HTR-8/SVneo (cell line): ENCODE data around the gene HERC3.
A peak's percentile ranks its signal among the peaks of the same experiment; 100 is the strongest.

ENCODE experiments used
- DNase-seq: peaks from one replicate; pipeline ENCODE4 v3.0.0; 2011; ENCODE audit warnings: low spot score, mixed read lengths; ENCODE audit not compliant: insufficient read length
- FAIRE-seq: peaks from 2 replicates; lab custom pipeline; 2011; peaks lifted over from hg19 to GRCh38; lab: Jason Lieb, UNC

The HERC3 gene

DNA sequence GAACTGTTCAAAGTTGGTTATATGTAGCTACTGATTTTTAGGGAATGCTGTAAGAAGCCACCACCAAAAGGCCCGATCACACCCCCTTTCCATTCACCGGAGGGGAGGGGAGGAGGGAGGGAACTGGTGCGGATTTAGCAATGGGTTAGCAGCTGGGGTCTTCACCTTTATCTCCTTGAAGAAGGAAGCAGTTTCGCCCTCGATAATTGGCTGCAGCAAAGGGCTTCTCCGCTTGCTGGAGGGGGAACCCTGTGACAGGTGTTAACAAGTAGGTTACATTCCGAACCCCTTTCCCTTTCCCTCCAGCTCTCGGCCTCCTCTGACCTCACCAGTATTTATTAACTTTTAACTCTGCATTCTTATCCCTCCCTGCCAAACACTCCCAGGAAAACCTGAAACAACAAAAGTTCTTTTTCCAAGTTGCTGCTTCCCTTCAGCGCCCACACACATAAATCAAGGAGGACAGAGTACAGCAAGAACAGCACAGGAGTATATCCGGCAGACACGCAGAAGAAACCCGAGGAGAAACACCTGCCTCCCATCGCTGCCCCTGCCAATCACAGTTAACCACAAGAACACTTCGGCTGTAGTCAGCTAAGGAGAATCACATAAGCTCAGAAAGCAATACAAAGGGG, 145.1 kb downstream of the HERC3 start:
- DNase-seq (peak; percentile 3), FAIRE-seq (no peak)

DNA sequence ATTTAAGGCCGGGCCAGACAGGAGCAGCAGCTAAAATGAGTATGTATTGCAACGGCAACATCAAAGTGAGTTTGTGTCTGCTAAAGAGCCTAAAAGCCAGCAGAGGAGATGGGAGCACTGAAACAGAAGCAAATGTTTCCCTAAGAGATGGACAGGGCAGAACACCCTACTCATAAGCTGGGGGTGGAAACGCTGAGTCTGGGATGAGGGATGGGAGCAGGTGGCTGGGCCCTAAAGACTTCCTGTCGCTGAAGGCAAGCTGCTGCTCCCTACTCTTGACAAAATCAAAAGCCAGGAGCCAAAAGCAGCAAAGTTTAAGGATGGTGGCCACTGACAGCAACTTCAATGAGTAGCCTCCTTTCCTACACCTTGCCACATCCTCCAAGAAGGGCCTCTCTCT, 145.9 kb downstream of the HERC3 start:
- no peak for DNase-seq
- FAIRE-seq: no peak

DNA sequence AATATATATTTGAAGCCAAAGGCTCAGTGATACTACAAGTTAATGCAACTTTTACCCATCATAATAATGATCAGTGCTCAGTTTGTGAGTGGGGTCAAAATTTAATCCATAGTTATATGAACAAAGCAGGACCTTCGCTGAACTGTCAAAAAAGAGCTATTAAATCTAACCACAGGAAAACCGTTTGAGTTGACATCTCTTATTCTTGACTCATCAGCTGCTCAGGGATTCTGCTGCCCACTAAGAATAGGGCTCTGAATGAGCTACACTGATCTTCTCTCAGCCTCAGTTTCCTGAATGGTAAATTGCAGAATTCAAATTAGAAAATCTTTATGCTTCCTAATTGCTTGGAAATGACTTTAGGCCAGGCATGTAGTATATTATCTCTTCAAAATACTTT, 150.3 kb downstream of the HERC3 start:
- FAIRE-seq (no peak), DNase-seq (no peak)

DNA sequence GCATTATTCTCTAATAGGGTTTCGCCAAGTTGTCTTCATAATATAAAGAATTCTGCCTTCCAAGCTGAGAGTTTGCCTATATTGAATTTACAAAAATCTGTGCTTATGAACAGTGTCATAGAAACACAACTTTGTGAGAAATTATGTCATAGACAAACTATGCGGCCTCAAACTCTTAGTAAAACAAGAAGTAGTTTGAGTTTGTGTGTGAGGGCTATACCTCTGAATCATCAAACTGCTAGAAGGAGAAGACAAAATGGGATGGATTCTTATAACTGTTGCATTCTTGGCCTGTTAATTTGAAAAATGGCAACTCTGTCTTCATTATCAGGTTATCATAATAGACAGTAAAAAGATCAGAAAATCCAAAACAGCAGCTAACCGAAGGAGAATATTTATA, 151.4 kb downstream of the HERC3 start:
- FAIRE-seq: no peak
- DNase-seq: no peak

DNA sequence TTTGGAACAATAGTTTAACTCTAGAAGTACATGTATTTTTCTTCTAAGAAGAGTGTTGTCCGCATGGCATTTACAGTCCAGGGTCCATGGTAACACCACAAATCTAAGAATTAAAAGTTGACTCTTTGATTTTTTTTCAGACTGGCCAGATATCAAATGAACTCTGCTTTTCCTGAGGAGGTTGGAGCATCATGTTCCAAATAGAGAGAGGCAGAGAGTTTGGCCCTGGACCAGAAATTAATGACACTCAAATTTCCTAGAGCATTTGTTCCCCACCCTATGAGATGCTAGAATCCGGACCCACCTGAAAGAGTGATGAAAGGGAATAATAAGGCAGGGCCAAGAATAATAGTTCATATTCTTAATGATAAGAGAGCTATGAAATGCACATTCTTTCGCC, 152.3 kb downstream of the HERC3 start:
- no peak for FAIRE-seq
- DNase-seq: no peak

DNA sequence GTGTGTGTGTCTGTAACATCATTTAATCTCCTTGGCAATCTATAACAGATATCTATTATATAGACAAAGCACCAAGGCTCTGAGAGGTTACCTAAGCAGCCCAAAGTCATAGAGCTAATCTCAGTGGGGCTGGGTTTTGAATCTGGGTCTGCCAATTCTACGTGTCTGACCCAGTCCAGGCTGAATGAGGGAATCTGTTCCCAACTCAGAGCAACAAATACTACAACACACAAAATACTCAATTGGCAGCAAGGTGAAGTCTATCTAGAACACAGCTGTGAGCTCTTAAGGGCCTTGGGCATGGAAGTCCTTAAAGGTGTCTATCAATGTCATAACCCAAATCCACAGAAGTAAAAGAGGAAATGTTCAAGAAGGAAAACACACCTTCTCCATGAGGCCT, 152.9 kb downstream of the HERC3 start:
- DNase-seq (no peak), FAIRE-seq (no peak)

DNA sequence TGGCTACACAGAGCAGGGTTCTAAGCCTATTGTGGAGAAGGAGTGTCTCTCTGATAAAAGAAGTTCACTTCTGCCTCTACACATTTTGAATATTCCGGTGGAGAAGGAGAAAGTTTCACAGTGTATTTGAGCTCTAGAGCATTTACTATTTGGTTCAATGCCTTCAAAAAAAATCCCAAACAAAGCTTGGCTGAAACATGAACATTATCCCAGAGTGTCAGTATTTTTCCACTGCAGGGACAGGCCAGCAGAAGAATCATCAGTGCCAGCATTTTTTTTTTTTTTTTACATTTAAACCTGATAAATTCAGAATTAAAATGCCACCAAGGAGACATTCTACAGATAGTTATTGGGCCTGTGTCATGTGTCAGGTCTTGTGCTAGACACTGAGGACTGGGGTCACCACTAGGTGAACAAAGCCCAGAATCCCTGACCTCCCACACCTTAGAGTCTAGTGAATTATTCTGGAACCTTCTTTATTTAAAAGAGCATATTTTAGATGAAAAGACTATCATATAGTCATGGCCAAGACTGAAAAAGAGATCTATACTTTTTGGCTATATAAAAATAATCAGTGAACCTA, 153.4 kb downstream of the HERC3 start:
- DNase-seq (no peak), FAIRE-seq (no peak)

DNA sequence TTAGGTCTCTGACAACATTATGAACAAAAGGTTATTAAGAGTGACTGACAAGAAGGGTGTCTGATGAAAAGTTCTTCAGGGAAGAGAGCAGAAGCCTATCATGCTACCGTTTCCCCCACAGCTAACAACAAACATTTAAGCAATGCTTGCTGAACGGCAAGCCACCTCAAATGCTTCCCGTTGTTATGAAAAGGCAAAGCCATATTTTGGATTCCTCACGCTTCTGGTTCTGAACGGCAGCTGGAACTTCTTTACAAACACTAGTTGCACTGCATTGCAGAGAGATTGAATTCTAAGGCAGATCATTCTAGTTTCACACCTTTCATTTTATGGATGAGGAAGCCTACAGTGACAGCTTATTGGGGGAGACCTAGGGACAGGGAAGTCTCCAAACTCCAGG, 153.9 kb downstream of the HERC3 start:
- no peak for FAIRE-seq
- no peak for DNase-seq

DNA sequence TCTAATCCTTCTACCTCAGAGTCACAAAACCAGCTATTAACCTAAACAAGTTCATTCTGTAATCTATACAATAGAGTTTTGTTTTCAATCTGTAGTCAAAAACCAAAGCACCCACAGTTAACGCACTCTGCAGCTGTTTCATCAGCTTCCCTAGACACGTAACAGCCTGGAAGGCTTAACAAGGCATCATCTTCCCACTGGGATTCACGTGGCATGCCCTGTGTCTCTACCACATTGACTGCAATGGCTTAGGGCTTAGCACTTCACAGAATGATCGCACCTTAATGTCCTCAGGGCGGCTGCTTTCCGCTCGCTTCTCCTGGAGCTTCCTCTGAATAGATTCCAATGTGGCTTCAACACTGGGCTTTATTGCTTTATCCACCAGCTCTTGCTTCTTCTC, 155.1 kb downstream of the HERC3 start:
- DNase-seq: no peak
- FAIRE-seq: no peak

DNA sequence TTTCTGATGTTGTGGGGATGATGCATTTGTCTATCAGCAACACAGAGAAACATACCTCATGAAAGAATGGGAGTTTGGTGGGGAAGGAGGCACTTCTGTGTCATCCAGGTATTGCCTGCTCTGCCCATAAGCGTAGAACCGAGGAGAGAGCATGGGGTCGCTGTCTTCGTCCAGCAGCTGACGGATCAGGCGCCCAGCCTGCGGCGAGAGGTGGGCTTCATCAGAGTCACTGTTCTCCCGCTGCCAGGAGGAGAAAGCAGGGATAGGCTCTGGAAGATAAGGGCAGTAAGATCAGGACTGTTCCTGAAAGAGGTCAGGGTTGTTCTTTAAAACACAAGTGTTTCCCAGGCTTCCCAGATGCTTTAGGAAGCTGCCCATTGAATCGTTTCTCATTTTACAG, 158.1 kb downstream of the HERC3 start:
- DNase-seq (no peak), FAIRE-seq (no peak)

DNA sequence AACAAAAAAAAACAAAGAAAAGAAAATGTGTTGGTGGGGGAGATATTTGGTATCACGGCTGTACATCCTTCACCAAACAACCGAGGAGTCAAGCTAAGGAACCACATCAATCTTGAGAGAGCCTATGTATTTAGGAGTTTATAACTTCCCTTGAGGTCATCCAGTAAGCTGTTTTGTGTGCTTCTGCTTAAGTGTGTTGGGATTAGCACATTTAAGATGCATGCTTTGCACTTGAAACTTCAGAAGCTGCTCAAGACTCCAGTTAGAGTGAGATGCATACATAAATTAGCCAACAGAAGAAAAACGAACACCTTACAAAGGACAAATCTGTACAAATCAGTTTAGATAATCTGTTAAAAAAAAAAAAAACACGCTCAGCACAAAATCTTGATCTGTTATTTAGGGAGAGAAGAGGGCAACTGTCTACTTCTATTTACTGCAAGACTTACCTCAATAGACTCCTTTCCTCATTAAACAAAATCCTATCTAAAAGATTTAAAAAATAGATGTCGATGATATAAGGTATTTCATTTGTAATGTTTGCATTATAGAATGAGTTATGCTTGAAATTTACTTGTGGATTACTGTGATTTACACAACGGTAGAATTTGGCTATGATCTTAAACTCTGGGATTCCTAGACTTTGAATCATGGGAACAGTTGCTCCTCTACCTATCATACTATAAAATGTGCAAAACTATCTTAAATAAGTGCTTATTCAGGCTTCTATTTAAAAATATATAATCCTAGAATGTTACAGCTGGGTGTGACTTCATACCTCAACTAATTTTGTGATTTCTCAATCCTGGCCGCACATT, 159.2 kb downstream of the HERC3 start:
- no peak for FAIRE-seq

DNA sequence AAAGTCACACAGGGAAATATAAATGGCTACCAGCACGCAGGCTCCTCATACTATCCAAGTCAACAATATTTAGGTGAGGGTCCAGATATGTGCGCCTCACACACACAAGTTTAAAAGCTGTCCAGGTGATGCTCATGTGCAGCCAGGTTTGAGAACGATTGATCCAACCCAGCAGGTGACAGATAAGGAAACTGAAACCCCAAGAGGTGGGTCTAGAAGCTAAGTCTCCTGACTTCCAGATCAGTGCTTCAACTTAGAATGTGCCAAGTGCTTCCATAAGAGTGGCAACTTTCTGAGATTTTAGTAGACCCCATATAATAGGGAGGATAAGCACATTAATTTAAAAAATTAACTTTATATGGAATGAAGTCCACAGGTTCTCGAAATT, 159.8 kb downstream of the HERC3 start:
- FAIRE-seq: no peak

More for the DNA sequence above, 159.2 kb downstream of the HERC3 start:
- no peak for DNase-seq

DNA sequence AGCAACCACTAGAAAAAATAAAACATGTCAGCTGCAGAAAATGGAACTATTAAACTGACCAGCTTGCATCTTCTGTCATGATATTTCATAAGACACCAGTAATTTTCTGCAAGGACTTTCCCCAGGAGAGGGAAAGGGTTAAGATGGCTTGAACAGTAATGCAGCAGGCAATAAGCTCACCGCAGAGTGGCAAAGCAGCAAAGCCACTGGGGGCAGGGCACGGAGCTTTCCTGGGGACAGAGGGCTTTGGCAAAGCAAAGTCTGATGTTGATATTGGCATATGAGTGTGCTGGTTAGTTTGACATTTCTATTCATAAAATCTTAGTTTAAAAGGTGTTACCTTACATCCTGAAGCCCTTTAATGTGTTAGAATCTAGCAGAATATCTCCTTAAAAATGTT, 160.5 kb downstream of the HERC3 start:
- no peak for FAIRE-seq

More for the DNA sequence above, 159.8 kb downstream of the HERC3 start:
- no peak for DNase-seq

DNA sequence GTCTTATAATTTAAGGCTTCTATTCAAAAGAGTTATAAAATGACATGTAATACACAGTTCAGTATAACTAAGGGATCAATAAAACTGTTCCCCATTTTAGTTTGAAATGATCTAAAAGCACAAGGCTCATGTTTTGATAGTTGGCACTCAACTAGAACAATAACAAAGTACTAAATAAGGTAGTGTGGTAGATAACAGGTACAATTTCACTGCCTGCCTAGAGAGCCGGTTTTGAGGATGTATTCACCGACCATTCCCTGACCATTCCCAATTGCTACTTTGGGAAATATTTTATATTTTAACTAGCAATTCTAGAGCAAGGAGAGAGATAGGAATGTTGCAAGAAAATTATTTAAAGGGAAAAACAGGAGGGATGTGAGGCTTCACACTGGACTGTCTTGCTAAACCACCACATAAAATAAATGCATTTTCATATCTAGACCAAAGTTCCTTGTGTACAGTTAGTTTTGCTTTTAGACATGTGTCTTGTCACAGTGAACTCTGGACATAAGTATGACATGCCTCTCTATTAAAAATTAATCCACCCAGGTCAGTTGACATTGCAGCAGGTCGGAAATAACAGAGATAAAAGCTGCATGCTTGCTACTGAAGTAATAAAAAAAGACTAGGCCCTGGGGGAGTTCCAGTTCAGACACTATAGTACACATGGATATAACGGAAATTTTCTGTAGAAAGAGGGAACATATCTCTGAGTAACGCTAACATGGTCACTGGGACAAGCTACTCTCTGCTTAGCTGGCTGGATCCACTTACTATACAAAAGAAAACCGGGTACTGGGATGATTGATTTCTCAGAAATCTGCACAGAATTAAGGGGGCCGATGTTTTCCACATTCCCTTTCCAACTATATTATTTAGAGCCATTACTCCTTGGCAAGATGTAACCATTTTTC, 161.6 kb downstream of the HERC3 start:
- DNase-seq (no peak), FAIRE-seq (no peak)

More for the DNA sequence above, 160.5 kb downstream of the HERC3 start:
- DNase-seq: no peak

DNA sequence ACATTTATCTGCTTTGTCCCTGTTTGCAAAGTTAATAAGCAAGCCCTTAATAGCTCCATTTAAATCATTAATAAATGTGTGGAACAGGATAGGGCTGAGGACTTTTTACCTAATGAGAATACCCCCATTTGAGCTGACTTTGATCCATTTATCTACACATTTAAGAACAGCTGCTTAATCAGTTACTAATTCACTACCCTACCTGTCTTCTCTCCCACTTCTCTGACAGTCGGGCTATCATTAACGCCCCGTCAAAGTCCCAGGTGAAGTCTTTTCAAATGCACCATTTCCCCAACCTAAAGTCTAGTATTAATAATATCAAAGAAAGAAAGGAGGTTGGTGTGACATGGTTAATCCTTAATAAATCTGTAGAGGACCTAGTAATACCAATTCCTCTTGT, 162.5 kb downstream of the HERC3 start:
- DNase-seq (no peak), FAIRE-seq (no peak)

DNA sequence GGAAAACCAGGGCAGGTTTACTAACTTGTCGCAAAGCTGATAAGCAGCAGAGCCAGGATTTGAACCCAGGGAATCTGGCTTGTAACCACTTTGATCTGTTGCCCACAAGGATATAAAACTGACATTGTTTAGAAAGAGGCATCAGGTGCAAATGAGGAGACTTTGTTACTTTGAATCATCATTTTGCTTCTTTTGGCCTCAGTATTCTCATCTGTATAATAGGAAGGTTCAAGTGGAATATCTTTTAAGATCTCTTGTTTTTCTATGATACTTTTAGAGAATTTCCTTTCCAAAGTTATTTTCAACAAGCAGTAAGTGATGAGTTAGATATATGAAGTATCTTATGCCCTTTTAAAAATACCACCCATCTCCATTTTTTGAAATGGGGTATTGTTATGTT, 163.2 kb downstream of the HERC3 start:
- DNase-seq (no peak), FAIRE-seq (no peak)

DNA sequence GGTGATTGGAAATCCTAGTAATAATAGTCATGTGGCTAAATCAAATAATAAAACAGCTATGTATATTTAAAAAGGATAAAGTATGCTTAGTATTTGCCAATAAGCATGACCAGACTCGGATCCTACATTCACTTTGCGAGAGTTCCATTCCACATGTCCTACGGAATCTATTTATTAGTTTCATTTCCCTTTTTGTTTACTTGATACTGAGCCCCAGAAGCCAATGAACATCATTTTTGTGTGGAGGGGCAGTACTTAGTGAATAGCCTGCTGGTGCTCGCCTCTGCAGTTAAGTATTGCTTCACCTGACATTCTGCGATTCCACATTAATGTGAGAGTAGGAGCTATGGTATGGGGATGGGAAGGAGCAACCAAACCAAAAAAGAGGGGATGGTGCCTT, 163.9 kb downstream of the HERC3 start:
- FAIRE-seq (no peak), DNase-seq (no peak)

DNA sequence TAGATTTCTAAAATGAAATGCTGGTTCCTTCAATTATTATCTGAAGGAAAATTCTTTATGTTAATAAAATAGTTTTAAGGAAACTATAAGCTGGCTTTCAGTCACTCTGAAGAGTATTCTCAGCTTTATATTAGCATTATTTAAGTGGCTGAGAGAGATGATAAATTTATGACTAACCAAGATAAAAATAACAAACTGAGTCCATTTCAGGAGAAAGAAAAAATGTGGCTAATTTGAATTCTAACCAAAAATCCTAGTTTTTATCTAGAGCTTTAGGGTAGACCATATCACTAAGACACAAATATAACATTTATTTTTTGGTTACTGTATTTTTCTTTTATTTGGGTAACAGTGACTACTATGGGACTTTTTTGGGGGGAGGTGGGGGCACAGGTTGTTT, 164.8 kb downstream of the HERC3 start:
- FAIRE-seq (no peak), DNase-seq (no peak)

DNA sequence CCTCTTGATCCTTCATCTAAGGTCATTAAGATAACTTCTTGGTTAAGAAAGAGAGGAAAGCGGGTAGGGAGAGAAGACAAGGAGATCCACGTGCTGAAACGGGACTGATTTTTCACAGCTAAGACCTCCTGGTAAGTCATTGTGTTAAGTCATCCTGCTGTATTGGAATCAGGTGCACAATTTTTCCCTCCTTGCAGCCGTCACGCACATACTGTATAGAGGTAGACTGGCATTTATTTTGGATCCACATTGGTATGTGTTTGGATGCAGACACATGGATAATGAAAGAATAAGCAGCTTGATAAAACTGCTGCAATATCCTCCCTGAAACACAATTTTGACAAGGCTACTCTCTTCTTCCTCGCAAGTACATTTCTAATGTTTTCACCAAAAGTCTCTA, 165.5 kb downstream of the HERC3 start:
- DNase-seq (no peak), FAIRE-seq (no peak)
